Brain microvascular endothelial cell (primary cell): ENCODE results near the gene PDE3A.

Experiments
- DNase-seq: peaks from one replicate; pipeline ENCODE4 v3.0.0-alpha.2; 2020
- H3K27ac ChIP-seq: fragments of 250-450 bp; sonication (Bioruptor Pico); 2 replicates; pipeline ENCODE4 v1.5.1; 2020; ENCODE audit warnings: mild to moderate bottlenecking, moderate library complexity
- H3K27me3 ChIP-seq: fragments of 250-450 bp; sonication (Bioruptor Pico); replicated peaks from 2 replicates; pipeline ENCODE4 v1.5.1; 2020; ENCODE audit warnings: mild to moderate bottlenecking
- H3K36me3 ChIP-seq: fragments of 250-450 bp; sonication (Bioruptor Pico); replicated peaks from 2 replicates; pipeline ENCODE4 v1.5.1; 2020; ENCODE audit warnings: mild to moderate bottlenecking
- H3K4me3 ChIP-seq: 2 replicates; pipeline ENCODE4 v1.5.1; 2011; ENCODE audit warnings: low read depth, mild to moderate bottlenecking, control low read depth, low read length, moderate library complexity
- CTCF ChIP-seq: IDR thresholded peaks from 2 replicates; pipeline ENCODE4 v1.5.1; 2011; ENCODE audit warnings: low read depth, mild to moderate bottlenecking, moderate library complexity, low read length, control low read depth, inconsistent platforms; ENCODE audit errors: missing control alignments
- in situ Hi-C: cut with HindIII; loops from 2 replicates; pipeline ENCODE4 v1.10.0; 2017; ENCODE audit warnings: low sequenced_read_pairs, low pct_ligation_motif_present

Gene PDE3A

GRCh38 chr12:20438299-20438779, 70.0 kb downstream of the PDE3A start:
- TF ChIP-seq CTCF, result no peak
- Histone ChIP-seq H3K27me3 (no peaks in the 10 kb centered on the region), H3K27ac (peak overlapping the region; percentile 52), H3K4me3 (no peak overlapping the region), H3K36me3 (no peaks in the 10 kb centered on the region)
- in situ Hi-C loops, result no loop called here
- peak; percentile 74 for DNase-seq

- no peak for TF ChIP-seq CTCF
- no peaks in the 10 kb centered on the region for H3K27me3 ChIP-seq
- no peak overlapping the region for H3K27ac ChIP-seq
- no peak overlapping the region for H3K4me3 ChIP-seq
- no peaks in the 10 kb centered on the region for H3K36me3 ChIP-seq
- no peak for DNase-seq
- in situ Hi-C loops, result no loop called here
Observed at GRCh38 chr12:20439626-20440025, 71.3 kb downstream of the PDE3A start.

- no peak for DNase-seq
- in situ Hi-C loops, result no loop called here
Observed at GRCh38 chr12:20440408-20440807, 72.1 kb downstream of the PDE3A start.

GRCh38 chr12:20442322-20442721, 74.0 kb downstream of the PDE3A start:
- TF ChIP-seq CTCF, result no peak
- in situ Hi-C loops, result no loop called here
- Histone ChIP-seq H3K4me3 (no peak overlapping the region), H3K27ac (no peak overlapping the region), H3K36me3 (no peaks in the 10 kb centered on the region), H3K27me3 (no peaks in the 10 kb centered on the region)
- no peak for DNase-seq

More at GRCh38 chr12:20440408-20440807, 72.1 kb downstream of the PDE3A start:
- no peak overlapping the region for H3K27ac ChIP-seq
- no peaks in the 10 kb centered on the region for H3K36me3 ChIP-seq
- H3K27me3 ChIP-seq, result no peaks in the 10 kb centered on the region
- no peak for TF ChIP-seq CTCF
- no peak overlapping the region for H3K4me3 ChIP-seq

GRCh38 chr12:20443255-20443654, 74.9 kb downstream of the PDE3A start:
- Histone ChIP-seq H3K27me3 (no peaks in the 10 kb centered on the region), H3K4me3 (no peak overlapping the region), H3K27ac (no peak overlapping the region), H3K36me3 (no peaks in the 10 kb centered on the region)
- in situ Hi-C loops, result no loop called here
- no peak for DNase-seq
- no peak for TF ChIP-seq CTCF

- no peak for DNase-seq
- Histone ChIP-seq H3K4me3 (no peak overlapping the region), H3K27ac (no peak overlapping the region), H3K36me3 (no peaks in the 10 kb centered on the region), H3K27me3 (no peaks in the 10 kb centered on the region)
- in situ Hi-C loops, result no loop called here
- no peak for TF ChIP-seq CTCF
Observed at GRCh38 chr12:20443792-20444191, 75.5 kb downstream of the PDE3A start.
